HG03521 (cell line): ENCODE results near the gene RALGPS1.

ENCODE experiments used
- ATAC-seq: cut with Tn5 transposase; IDR thresholded peaks from one replicate; pipeline ENCODE4 v1.9.1; 2021; ENCODE audit warnings: mild to moderate bottlenecking, moderate library complexity; ENCODE audit not compliant: unreplicated experiment

Gene RALGPS1

GRCh38 chr9:127181595-127182190 is 267.1 kb downstream of the RALGPS1 start:
- ATAC-seq: no peak

DNA sequence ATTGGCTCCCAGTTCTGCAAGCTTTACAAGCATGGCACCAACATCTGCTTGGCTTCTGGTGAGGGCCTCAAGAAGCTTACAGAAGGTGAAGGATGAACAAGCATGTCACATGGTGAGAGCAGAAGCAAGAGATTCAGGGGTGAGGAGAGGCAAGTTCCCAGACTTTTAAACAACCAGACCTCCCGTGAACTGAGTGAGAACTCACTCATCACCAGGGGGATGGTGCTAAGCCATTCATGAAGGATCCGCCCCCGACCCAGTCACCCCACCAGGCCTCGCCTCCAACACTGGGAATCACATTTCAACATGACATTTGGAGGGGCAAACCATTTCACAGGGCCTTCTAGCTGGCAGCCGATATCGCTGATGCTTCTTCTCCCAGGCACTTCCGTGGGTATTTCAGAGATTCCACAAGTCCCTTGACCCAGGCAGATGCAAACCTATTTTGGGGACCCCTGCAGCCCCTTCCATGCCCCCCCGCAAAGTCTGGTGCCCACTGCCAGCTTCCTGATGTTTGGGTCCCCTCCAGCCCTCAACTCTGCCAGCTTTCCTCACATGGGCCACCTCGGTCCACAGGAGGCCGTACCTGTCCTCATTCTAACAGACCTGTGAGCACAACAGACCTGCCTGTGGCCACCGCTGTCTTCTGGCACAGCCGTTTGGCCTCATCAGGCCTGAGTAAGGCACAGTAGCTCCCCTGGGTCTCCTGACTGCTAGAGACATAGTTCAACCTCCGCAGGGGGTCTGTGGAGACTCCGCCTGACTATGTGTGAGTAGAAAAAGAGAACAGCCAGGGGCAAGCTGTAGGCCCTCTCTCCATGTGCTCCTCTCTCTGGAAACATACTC is 268.5 kb downstream of the RALGPS1 start:
- ATAC-seq: no peak

DNA sequence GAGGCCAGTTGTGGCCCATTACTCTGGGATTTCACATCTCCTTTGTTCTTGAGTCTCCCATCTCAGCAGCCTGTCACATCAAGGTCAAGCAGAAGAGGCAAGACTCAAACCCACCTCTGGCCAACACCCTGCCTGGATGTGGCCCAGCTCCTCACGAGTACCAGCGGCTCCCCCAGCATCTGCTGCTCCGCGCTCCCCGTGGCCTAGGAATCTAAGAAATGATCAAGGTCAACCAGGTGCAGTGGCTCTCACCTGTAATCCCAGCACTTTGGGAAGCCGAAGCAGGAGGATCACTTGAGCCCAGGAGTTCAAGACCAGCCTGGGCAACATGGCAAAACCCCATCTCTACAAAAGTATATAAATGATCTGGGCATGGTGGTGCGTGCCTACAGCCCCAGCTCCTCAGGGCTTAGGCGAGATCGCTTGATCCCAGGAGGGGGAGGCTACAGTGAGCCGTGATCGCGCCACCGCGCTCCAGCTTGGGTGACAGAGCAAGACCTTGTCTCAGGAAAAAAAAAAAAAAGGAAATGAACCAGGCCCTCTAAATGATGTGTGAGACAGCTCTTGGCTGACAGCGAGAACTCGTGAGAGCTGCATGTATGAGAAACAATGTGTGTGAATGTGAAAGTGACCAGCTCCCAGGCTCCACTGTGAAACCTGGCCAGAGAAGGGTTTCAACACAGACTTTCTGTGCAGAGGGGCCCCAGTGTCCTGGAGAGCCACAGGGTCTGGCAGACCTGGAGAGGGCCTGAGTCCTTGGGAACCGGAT is 269.4 kb downstream of the RALGPS1 start:
- peak; percentile 75 for ATAC-seq

GRCh38 chr9:127184641-127185040 is 270.1 kb downstream of the RALGPS1 start:
- no peak for ATAC-seq

DNA sequence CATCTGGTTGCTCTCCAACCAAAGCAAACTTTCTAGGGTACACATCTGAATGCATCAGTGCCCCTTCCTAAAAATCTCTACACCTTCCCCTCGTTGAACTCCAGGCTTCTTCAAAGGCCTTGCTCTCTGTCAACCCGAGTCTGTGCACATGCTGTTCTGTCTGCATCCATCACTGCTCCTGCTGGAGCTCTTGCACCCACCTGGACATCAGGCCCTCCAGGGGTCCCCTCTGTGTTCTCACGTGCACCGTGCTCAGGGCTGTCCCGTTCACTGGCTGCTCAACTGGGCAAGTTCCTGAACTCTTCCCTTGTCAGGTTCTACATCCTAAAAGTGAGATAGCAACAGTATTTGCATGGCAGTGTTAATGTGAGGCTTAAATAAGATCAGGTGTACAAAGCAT is 270.6 kb downstream of the RALGPS1 start:
- no peak for ATAC-seq

DNA sequence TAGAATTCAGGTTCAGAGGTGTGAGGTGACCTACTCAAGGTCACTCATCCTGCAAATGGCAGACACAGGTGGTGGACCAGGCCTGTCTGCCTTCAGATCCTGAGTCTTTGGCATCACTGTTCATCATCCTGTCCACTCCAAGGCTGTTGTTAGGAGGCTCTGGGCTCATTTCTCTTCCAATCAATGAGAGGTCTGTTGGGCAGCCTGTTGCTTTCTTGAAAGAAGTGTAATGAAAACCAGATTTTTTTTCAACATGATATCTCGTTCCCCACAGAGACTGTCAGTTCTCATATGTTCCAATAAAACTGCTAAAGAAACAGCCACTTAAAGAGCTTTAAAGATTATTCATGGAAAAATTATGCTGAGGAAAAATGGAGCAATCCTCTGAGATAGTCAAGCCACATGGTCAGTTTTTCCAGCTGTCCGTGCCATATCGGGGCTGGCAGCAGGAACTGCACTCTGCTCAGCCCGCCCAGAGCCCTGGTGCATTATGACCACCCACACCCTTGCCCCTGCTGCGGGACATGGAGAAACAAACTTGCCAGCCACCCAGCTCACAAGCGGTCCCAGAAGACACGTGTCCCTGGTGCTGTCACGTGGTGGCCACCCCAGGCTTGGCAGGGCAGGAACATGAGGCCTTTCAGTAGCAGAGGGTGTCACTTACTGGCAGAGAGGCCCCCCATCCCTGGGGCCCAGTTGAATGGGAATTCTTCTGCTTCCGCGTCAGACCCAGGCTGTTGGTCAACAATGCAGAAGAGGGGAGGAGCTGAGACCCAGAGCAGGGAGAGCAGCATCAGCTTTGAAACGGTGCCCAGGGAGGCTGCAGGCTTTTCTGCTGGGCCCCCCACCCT is 271.6 kb downstream of the RALGPS1 start:
- no peak for ATAC-seq

- no peak for ATAC-seq
Measured at GRCh38 chr9:127186806-127187205, 272.2 kb downstream of the RALGPS1 start.

DNA sequence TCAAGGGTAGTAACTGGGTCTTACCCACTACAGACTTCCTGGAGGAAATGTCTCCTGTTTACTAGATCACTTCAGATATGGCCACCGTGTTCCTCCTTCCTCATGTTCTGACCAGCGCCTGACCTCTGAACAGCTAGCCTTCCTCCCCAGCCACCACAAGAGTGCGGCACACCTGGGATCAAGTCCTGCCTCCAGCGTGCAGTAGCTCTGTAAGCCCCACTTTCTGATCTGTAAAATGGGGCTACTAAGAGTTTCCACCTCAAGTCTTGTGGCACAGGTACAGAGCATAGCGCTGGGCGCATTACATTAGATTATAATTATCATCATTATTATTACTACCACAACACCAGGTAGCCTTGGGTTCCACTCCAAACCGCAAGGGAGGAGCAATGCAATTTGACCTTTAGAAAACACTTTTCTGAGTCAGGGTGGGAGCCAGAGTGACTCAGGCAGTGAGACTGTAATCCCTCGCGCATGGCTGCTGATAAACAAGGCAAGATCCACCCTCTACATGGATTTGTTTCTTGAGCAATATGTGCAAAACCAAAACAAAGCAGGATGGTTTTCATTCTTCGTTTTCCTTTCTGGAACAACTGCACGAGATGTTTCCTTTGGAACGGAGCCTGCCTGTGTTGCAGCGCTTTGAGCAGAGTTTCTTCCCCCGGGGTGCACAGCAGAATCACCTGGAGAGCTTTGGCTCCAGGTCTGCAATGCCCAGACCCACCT is 272.8 kb downstream of the RALGPS1 start:
- no peak for ATAC-seq

- ATAC-seq: no peak
Measured at GRCh38 chr9:127188396-127188795, 273.8 kb downstream of the RALGPS1 start.

DNA sequence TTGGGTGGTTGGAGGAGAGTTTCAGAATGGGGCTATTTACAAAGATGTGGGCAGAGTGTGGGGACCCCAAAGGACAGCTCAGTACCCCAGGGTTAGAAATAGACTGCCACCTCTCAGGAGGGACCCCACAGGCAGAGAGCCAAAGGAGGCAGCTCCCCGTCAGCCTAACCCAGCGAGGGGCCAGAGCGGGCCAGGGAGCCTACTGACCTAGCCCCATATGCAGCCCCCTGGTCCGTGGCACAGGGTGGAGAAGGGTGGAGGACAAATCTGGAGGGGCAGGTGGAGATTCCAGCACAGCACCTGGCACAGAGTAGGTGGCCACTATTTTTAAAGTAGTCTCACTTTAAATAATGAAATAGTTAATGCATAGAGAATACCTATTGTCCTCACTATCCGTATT is 275.0 kb downstream of the RALGPS1 start:
- ATAC-seq: no peak

GRCh38 chr9:127192744-127193143 is 278.2 kb downstream of the RALGPS1 start:
- no peak for ATAC-seq

GRCh38 chr9:127193483-127193882 is 278.9 kb downstream of the RALGPS1 start:
- no peak for ATAC-seq

- no peak for ATAC-seq
Measured at GRCh38 chr9:127194881-127195713, 280.5 kb downstream of the RALGPS1 start.

- ATAC-seq: no peak
Measured at GRCh38 chr9:127195976-127196825, 281.6 kb downstream of the RALGPS1 start.

GRCh38 chr9:127196826-127197145 is 282.2 kb downstream of the RALGPS1 start:
- ATAC-seq: no peak

DNA sequence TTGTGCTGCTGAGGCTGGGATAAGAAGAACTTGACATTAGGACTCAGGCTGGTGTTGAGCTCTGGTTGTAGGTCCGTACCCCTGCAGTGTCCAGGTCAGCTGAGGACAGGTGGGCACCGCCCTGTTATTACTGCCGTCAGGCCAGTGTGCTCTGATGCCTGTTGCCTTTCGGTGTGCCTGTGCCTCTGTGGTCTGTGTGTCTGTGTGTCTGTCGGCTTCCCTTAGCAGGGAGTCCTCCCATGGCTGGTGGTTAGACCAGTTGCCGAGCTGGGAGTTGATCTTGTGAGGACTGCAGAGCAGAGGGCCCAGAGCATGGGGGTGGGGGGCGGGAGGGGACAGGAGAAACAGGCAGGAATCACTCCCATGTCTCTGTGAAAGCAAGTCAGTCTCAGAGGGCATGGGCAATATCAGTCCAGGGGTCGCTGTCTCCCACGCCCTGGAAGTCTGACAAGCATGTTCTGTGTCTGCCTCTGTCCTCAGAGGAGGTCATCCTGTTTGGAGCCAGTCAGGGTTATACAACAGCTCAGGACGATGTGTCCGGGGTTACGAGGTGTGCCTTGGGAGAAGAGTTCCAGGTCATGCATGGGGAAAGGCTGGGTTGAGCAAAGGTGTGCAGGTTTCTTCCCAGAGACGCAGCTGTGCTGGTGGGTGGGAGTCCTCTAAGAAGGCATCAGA is 282.7 kb downstream of the RALGPS1 start:
- no peak for ATAC-seq

DNA sequence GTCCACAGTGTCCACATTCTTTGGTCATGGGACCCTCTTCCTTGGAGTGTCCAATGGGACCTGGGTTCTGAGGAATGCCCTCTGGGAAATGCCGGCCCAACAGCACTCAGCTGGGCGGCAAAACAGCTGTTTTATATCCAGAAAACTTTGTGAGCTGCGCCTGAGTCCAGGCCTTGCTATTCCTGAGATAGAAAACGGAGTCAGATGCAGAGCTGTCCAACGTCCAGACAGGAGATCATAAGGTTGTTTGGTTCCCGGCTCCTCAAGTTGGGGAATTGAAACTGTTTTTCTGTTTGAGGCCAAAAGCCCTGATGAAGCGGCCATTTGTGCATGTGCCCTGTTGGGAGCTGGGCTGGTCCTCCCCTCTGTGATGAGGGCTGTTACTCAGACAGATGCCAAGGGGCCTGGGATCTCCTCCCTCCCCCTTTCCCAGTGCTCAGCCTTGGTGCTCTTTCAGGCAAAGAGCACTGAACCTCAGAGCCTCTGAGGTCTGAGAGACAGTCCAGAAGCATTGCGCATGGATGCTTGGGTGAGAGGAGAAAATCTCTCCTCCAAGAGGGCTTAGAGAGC is 283.4 kb downstream of the RALGPS1 start:
- ATAC-seq: no peak

GRCh38 chr9:127198587-127198986 is 284.0 kb downstream of the RALGPS1 start:
- no peak for ATAC-seq
